Stimulated activated CD4-positive, alpha-beta T cell treated with anti-CD3 and anti-CD28 coated beads, Interleukin-2, amount 100 ng/mL, for 24 hours (primary cell): ENCODE data around the gene FRMD4A.
"Not testable (repeated sequence)": the region's sequence is repeated elsewhere in the genome, so short reads cannot be mapped to it uniquely, and the experiment has no call there.

Experiments used
- DNase-seq, 2 donors: peaks; one replicate each; pipeline ENCODE4 v3.0.0-alpha.2; 2020

The FRMD4A gene

GRCh38 chr10:13971601-13972475 lies 358.9 kb downstream of the FRMD4A start:
- no peak for DNase-seq

- no peak for DNase-seq
Observed at GRCh38 chr10:13970957-13971353, 359.8 kb downstream of the FRMD4A start.

GRCh38 chr10:13970236-13970956 lies 360.3 kb downstream of the FRMD4A start:
- no peak for DNase-seq

- DNase-seq: peak; percentile 28 to 35
Observed at GRCh38 chr10:13969792-13970140, 361.0 kb downstream of the FRMD4A start.

- no peak for DNase-seq
Observed at GRCh38 chr10:13969118-13969791, 361.5 kb downstream of the FRMD4A start.

GRCh38 chr10:13961853-13962252 lies 368.9 kb downstream of the FRMD4A start:
- DNase-seq: no peak

GRCh38 chr10:13961097-13961496 lies 369.6 kb downstream of the FRMD4A start:
- DNase-seq: no peak

- no peak for DNase-seq
Observed at GRCh38 chr10:13960603-13961002, 370.1 kb downstream of the FRMD4A start.

GRCh38 chr10:13959443-13960359 lies 371.0 kb downstream of the FRMD4A start:
- DNase-seq: no peak

GRCh38 chr10:13957856-13958255 lies 372.9 kb downstream of the FRMD4A start:
- no peak for DNase-seq

- DNase-seq: no peak
Observed at GRCh38 chr10:13956826-13957225, 373.9 kb downstream of the FRMD4A start.

GRCh38 chr10:13955409-13956068 lies 375.2 kb downstream of the FRMD4A start:
- DNase-seq: no peak

GRCh38 chr10:13954195-13954594 lies 376.5 kb downstream of the FRMD4A start:
- DNase-seq: not testable (repeated sequence)

GRCh38 chr10:13953371-13953770 lies 377.4 kb downstream of the FRMD4A start:
- DNase-seq: no peak

GRCh38 chr10:13950543-13950939 lies 380.2 kb downstream of the FRMD4A start:
- DNase-seq: no peak

- DNase-seq: no peak
Observed at GRCh38 chr10:13949844-13950542, 380.7 kb downstream of the FRMD4A start.

GRCh38 chr10:13946209-13946460 lies 384.6 kb downstream of the FRMD4A start:
- no peak for DNase-seq

GRCh38 chr10:13945390-13946208 lies 385.1 kb downstream of the FRMD4A start:
- DNase-seq: no peak

- DNase-seq: no peak
Observed at GRCh38 chr10:13944823-13945222, 385.9 kb downstream of the FRMD4A start.

- DNase-seq: no peak
Observed at GRCh38 chr10:13943735-13944398, 386.9 kb downstream of the FRMD4A start.
